C4-2B (cell line): ENCODE measurements around the gene MEF2C.

Experiments used
- CTCF ChIP-seq: fragments of 450-650 bp; conservative IDR thresholded peaks from 2 replicates; pipeline ENCODE4 v1.5.1; 2017; ENCODE audit warnings: mild to moderate bottlenecking
- ZFX ChIP-seq: fragments of 450-650 bp; IDR thresholded peaks from 2 replicates; pipeline ENCODE4 v1.6.1; 2017

DNA sequence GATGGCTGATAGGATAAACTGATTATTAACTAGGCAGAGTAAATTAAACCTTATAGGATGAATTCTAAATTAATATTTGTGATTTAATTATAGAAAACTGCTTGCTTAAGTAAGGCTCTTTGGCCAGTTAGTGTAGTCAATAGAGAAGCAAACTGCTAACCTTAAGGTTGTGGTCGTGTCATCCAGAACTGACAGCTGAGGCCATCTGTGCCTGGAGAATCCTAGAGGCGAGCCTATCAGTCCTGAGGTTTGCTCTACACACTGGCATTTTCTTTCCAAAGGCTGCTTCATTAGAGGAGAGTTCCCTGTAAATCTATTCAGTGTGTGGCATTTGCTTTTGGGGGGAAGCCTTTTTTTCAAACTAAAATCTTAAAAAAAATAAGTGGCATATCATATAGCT lies 169.2 kb downstream of the MEF2C start:
- no peak for TF ChIP-seq CTCF
- TF ChIP-seq ZFX: no peak
